ENCODE results near the gene KDR.

KDR gene

GRCh38 chr4:55107054-55107453 is 18.3 kb downstream of the KDR start:
- no peak overlapping the region for H3K4me3 ChIP-seq (ENCODE audit: low read length)
- no peak for TF ChIP-seq ZNF274 (IDR thresholded peaks at IDR 0.05; ENCODE audit: low read depth, low read length)

GRCh38 chr4:55103224-55103623 is 22.2 kb downstream of the KDR start:
- no peak for TF ChIP-seq ZNF274 (IDR thresholded peaks at IDR 0.05; ENCODE audit: low read depth, low read length)
- H3K4me3 ChIP-seq (ENCODE audit: low read length) = no peak overlapping the region

GRCh38 chr4:55099816-55100215 is 25.6 kb downstream of the KDR start:
- no peak overlapping the region for H3K4me3 ChIP-seq (ENCODE audit: low read length)
- TF ChIP-seq ZNF274 (IDR thresholded peaks at IDR 0.05; ENCODE audit: low read depth, low read length) = no peak

- no peak for TF ChIP-seq ZNF274 (IDR thresholded peaks at IDR 0.05; ENCODE audit: low read depth, low read length)
- H3K4me3 ChIP-seq (ENCODE audit: low read length) = no peak overlapping the region
These were observed 26.8 kb downstream of the KDR start for GRCh38 chr4:55098456-55099204.

GRCh38 chr4:55096619-55097018 is 28.8 kb downstream of the KDR start:
- TF ChIP-seq ZNF274 (IDR thresholded peaks at IDR 0.05; ENCODE audit: low read depth, low read length) = no peak
- no peak overlapping the region for H3K4me3 ChIP-seq (ENCODE audit: low read length)

GRCh38 chr4:55096045-55096444 is 29.4 kb downstream of the KDR start:
- no peak overlapping the region for H3K4me3 ChIP-seq (ENCODE audit: low read length)
- no peak for TF ChIP-seq ZNF274 (IDR thresholded peaks at IDR 0.05; ENCODE audit: low read depth, low read length)

- TF ChIP-seq ZNF274 (IDR thresholded peaks at IDR 0.05; ENCODE audit: low read depth, low read length) = no peak
- no peak overlapping the region for H3K4me3 ChIP-seq (ENCODE audit: low read length)
These were observed 32.9 kb downstream of the KDR start for GRCh38 chr4:55092504-55092903.

GRCh38 chr4:55089916-55090315 is 35.5 kb downstream of the KDR start:
- TF ChIP-seq ZNF274 (IDR thresholded peaks at IDR 0.05; ENCODE audit: low read depth, low read length) = no peak
- H3K4me3 ChIP-seq (ENCODE audit: low read length) = no peak overlapping the region

GRCh38 chr4:55087913-55088260 is 37.5 kb downstream of the KDR start:
- TF ChIP-seq ZNF274 (IDR thresholded peaks at IDR 0.05; ENCODE audit: low read depth, low read length) = no peak
- no peak overlapping the region for H3K4me3 ChIP-seq (ENCODE audit: low read length)

- no peak for TF ChIP-seq ZNF274 (IDR thresholded peaks at IDR 0.05; ENCODE audit: low read depth, low read length)
- H3K4me3 ChIP-seq (ENCODE audit: low read length) = no peak overlapping the region
These were observed 38.1 kb downstream of the KDR start for GRCh38 chr4:55087009-55087912.

GRCh38 chr4:55086578-55086977 is 38.8 kb downstream of the KDR start:
- no peak for TF ChIP-seq ZNF274 (IDR thresholded peaks at IDR 0.05; ENCODE audit: low read depth, low read length)
- no peak overlapping the region for H3K4me3 ChIP-seq (ENCODE audit: low read length)

GRCh38 chr4:55083735-55084134 is 41.7 kb downstream of the KDR start:
- no peak for TF ChIP-seq ZNF274 (IDR thresholded peaks at IDR 0.05; ENCODE audit: low read depth, low read length)

GRCh38 chr4:55082756-55083155 is 42.6 kb downstream of the KDR start:
- no peak overlapping the region for H3K4me3 ChIP-seq (ENCODE audit: low read length)
- no peak for TF ChIP-seq ZNF274 (IDR thresholded peaks at IDR 0.05; ENCODE audit: low read depth, low read length)

More at GRCh38 chr4:55083735-55084134, 41.7 kb downstream of the KDR start:
- no peak overlapping the region for H3K4me3 ChIP-seq (ENCODE audit: low read length)

- H3K4me3 ChIP-seq (ENCODE audit: low read length) = no peak overlapping the region
- TF ChIP-seq ZNF274 (IDR thresholded peaks at IDR 0.05; ENCODE audit: low read depth, low read length) = no peak
These were observed 45.1 kb downstream of the KDR start for GRCh38 chr4:55080174-55080865.

All from GM08714 (cell line).